ENCODE measurements around the gene ELK1.

The ELK1 gene

GRCh38 chrX:47593522-47593921 lies 56.8 kb downstream of the ELK1 start:
- TF ChIP-seq CTCF (IDR thresholded peaks at IDR 0.05; ENCODE audit: borderline replicate concordance, control extremely low read depth, extremely low read depth, insufficient read depth, missing control alignments) = no peak
- in situ Hi-C loops (cut with MboI; ENCODE audit: low sequenced_read_pairs, unreplicated experiment) = no loop called here
- DNase-seq (ENCODE audit: low spot score) = no peak

GRCh38 chrX:47590984-47591383 lies 59.4 kb downstream of the ELK1 start:
- in situ Hi-C loops (cut with MboI; ENCODE audit: low sequenced_read_pairs, unreplicated experiment) = no loop called here
- TF ChIP-seq CTCF (IDR thresholded peaks at IDR 0.05; ENCODE audit: borderline replicate concordance, control extremely low read depth, extremely low read depth, insufficient read depth, missing control alignments) = no peak
- no peak for DNase-seq (ENCODE audit: low spot score)

GRCh38 chrX:47587906-47588735 lies 62.2 kb downstream of the ELK1 start:
- DNase-seq (ENCODE audit: low spot score) = no peak
- no peak for TF ChIP-seq CTCF (IDR thresholded peaks at IDR 0.05; ENCODE audit: borderline replicate concordance, control extremely low read depth, extremely low read depth, insufficient read depth, missing control alignments)
- in situ Hi-C loops (cut with MboI; ENCODE audit: low sequenced_read_pairs, unreplicated experiment) = no loop called here

GRCh38 chrX:47587091-47587891 lies 63.1 kb downstream of the ELK1 start:
- no peak for DNase-seq (ENCODE audit: low spot score)
- in situ Hi-C loops (cut with MboI; ENCODE audit: low sequenced_read_pairs, unreplicated experiment) = no loop called here
- no peak for TF ChIP-seq CTCF (IDR thresholded peaks at IDR 0.05; ENCODE audit: borderline replicate concordance, control extremely low read depth, extremely low read depth, insufficient read depth, missing control alignments)

GRCh38 chrX:47586043-47586787 lies 64.1 kb downstream of the ELK1 start:
- no peak for TF ChIP-seq CTCF (IDR thresholded peaks at IDR 0.05; ENCODE audit: borderline replicate concordance, control extremely low read depth, extremely low read depth, insufficient read depth, missing control alignments)
- in situ Hi-C loops (cut with MboI; ENCODE audit: low sequenced_read_pairs, unreplicated experiment) = no loop called here
- DNase-seq (ENCODE audit: low spot score) = no peak

All from GM13976 (cell line).